PC-9 (cell line): Measurements from ENCODE around the gene SOCS1.

Source experiments
- EZH2 ChIP-seq: fragments of 200-600 bp; sonication (generic); IDR thresholded peaks from 2 replicates; pipeline ENCODE4 v1.8.0; 2017; ENCODE audit warnings: antibody characterized with exemption, low read depth
- TF ChIP-seq, protein P1 (sequence below): fragments of 200-600 bp; sonication (generic); conservative IDR thresholded peaks from 2 replicates; pipeline ENCODE4 v1.6.1; 2017; ENCODE audit warnings: mixed run types, antibody characterized with exemption, mild to moderate bottlenecking, moderate library complexity

- TF ChIP-seq, protein P1, sequence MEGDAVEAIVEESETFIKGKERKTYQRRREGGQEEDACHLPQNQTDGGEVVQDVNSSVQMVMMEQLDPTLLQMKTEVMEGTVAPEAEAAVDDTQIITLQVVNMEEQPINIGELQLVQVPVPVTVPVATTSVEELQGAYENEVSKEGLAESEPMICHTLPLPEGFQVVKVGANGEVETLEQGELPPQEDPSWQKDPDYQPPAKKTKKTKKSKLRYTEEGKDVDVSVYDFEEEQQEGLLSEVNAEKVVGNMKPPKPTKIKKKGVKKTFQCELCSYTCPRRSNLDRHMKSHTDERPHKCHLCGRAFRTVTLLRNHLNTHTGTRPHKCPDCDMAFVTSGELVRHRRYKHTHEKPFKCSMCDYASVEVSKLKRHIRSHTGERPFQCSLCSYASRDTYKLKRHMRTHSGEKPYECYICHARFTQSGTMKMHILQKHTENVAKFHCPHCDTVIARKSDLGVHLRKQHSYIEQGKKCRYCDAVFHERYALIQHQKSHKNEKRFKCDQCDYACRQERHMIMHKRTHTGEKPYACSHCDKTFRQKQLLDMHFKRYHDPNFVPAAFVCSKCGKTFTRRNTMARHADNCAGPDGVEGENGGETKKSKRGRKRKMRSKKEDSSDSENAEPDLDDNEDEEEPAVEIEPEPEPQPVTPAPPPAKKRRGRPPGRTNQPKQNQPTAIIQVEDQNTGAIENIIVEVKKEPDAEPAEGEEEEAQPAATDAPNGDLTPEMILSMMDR, result no peak
- no peak for TF ChIP-seq EZH2
Measured at GRCh38 chr16:11245222-11245737, 10.7 kb downstream of the SOCS1 start.
